HG02938 (cell line): ENCODE results near the gene FBXO46.
"Not testable (repeated sequence)": the region's sequence is repeated elsewhere in the genome, so short reads cannot be mapped to it uniquely, and the experiment has no call there.

Source experiments
- ATAC-seq: cut with Tn5 transposase; IDR thresholded peaks from one replicate; pipeline ENCODE4 v1.9.1; 2021; ENCODE audit warnings: mild to moderate bottlenecking, moderate library complexity; ENCODE audit not compliant: unreplicated experiment

The FBXO46 gene

DNA sequence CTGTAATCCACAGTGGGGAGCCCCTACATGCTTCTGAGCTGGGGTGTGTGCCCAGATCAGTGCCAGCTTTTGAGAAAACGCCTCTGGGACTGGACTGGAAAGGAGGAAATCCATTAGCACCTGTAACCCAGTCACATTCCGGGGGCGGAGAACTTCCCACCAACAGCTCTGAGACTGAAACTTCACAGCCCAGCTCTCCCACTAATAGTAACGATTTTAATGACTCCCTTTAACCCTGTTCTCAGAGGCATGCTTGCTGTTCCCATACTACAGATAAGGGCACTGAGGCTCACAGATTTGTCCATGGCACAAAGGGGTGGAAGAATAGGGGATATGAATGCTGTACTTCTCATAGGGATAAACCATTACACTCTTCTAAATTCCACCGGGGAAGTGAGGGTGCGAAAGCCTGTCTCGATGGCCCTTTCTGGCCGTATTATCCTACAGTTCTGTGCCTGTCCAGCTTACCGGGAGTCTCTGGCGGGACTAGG is 851 bp downstream of the FBXO46 start:
- no peak for ATAC-seq

DNA sequence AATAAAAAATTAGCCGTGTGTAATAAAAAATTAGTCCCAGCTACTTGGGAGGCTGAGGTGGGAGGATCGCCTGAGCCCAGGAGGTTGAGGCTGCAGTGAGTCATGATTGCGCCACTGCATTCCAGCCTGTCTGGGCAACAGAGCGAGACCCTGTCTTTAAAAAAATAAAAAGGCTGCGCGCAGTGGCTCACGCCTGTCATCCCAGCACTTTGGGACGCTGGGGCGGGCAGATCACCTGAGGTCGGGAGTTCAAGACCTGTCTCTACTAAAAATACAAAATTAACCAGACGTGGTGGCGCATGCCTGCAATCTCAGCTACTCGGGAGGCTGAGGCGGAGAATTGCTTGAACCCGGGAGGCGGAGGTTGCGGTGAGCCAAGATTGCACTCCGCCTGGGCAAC is 2.0 kb downstream of the FBXO46 start:
- ATAC-seq: not testable (repeated sequence)

DNA sequence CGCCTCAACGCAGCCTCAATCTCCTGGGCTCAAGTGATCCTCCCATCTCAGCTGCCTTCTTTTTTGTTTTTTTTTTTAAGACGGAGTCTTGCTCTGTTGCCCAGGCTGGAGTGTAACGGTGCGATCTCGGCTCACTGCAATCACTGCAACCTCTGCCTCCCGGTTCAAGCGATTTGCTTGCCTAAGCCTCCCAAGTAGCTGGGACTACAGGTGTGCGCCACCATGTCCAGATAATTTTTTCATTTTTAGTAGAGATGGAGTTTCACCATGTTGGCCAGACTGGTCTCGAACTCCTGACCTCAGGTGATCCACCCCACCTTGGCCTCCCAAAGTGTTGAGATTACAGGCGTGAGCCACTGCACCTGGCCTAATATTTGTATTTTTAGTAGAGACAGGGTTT is 10.6 kb downstream of the FBXO46 start:
- not testable (repeated sequence) for ATAC-seq

DNA sequence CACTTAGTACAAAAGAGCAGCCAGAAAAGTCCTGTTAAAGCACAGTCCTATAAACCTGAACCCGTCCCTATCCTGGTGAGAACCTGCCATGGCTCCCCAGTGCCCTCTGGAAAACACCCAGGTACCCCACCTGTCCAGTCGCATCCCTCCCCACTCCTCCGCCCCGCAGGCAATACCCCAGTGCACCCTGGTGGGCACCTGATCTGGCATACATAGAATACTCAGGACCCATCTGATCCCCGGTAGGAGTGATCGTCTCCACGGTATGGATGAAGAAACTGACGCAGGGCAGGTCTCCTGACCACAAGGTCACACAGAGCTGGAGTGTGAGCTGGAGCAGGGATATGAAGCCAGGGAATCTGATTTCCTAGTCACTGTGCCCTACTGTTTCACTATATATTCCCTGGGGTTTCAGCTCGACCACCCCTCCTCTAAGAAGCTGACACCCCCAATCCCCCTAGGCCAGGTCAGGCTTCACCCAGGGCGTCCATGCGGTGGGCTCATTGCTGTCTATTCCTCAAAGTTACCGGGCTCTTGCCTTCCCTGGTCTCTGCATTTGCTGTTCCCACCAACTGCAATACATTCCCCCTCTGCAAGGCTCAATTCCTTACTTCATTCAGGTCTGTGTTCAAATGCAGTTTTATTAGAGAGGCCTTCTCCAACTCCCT is 12.6 kb downstream of the FBXO46 start:
- no peak for ATAC-seq

DNA sequence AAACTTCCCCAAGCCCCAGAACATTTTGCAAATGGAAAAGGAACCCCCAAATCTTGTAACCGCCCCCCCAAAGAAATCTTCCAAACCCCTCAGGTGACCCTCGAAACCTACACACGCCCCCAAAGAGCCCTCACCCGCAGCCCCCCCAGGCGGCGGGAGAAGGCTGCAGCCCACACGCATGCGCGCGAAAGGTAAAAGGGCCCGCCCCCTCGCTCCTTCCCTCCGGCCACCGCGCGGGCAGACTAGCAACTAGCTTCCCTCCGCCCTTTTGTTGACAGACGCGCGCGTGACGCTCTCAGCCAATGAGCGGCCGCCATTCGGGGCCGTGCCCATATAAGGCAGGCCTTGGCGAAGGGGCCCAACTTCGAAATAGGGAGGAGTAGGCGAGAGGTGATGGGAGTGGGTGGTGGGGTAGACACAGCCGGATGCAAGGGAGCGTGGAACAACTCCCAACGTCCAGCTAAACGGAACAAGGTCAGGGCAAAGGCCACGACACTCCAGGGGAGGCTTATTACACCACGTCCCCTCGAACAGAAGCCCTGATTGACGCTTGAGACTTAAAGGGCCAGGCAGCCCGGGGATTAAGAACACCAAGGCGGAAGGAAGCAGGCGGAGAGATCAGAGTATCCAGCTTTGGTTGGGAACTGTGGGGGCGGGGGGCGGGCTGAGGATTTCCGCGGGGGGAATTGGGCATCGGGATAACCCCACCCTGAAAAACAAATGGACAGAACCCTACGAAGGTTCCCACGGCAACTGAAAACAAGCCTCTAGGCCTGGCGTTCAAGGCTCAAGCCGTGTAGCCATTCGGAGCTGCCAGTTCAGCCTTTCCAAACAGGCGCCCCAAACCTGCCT is 13.3 kb downstream of the FBXO46 start:
- ATAC-seq: peak; percentile 86

DNA sequence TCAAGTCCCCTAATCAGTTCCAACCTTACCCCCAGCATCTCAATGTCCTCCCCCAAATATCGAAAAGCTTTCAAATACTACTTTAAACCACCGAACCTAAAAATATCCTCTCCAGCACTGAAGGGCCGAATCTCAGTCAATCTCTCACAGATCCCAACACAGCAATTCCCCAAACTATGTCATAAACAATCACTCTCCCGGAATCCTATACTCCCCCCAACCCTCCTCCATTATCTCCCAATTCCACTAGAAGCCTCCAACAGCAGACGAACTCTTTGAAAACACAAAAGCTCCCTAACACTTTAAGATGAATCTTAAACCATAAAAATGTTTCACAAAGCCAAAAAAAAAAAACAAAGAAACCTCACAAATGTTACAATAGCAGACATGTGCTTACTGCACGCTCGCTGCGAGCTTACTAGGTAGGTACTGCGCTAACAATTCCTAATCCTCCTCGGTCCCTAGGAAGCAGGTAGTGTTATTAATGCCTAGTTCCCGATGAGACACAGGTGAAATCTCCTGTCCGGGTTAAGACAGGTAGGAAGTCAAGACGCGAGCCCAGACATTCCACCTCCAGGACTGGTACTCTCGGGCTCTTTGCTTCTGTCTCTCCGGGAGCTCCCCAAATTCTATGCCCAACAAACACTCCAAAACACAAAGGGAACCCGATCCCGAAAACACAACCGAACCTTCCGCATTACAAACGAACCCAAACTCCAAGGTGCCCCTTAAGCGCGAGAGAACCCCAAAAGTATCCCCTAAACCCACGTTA is 14.2 kb downstream of the FBXO46 start:
- ATAC-seq: no peak

DNA sequence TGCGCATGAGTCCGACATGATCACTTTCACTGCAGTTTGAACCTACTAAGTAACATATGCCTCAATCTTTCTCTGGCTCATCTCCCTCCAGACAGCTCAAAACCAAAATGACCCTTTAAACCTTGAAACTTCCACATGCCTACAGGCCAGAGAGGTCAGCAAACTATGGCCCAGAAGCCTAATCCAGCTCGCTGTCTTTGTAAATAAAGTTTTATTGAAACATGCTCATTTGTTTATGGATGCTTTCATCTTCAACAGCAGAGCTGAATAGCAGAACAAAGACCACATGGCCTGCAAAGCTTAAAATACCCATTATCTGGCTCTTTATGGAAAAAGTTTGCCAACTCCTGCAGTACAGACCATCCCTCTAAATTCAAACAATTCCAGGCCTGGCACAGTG is 15.6 kb downstream of the FBXO46 start:
- no peak for ATAC-seq

DNA sequence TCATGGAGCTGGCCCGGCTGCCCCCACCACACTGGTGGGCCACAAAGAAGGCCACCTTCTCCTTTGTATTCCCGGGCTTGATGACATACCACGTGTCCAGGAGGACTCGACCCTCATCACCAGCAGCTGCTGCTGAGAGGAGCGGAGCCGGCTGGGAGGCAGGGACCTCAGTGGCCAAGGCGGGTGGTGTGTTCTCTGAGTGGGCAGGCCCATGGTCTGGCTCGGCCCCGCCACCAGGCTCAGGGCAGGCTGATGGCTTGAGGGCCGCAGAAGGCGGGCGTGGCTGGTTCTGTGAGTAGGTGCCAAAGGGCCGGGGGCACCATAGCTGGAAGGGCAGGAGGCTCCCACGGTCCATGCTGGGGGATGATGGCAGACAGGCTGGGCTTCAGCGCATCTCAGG is 17.6 kb downstream of the FBXO46 start:
- ATAC-seq: no peak

DNA sequence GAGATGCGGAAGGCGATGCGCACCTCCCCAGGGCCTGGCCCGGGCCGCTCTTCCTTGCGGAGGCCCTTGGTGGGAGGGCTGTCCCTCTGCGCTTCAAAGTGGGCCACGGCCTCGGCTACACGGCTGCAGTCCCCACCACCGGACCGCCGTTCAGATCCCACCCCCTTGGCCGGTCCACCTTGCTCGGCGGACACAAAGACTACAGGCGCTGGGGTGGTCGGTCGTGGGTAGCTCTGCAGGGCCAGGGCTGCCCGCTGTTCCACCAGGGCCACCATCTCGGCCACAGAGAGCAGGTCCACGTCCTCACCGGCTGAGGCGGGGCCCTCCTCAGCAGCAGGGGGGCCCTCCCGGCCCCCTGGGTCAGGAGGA is 18.0 kb downstream of the FBXO46 start:
- no peak for ATAC-seq

DNA sequence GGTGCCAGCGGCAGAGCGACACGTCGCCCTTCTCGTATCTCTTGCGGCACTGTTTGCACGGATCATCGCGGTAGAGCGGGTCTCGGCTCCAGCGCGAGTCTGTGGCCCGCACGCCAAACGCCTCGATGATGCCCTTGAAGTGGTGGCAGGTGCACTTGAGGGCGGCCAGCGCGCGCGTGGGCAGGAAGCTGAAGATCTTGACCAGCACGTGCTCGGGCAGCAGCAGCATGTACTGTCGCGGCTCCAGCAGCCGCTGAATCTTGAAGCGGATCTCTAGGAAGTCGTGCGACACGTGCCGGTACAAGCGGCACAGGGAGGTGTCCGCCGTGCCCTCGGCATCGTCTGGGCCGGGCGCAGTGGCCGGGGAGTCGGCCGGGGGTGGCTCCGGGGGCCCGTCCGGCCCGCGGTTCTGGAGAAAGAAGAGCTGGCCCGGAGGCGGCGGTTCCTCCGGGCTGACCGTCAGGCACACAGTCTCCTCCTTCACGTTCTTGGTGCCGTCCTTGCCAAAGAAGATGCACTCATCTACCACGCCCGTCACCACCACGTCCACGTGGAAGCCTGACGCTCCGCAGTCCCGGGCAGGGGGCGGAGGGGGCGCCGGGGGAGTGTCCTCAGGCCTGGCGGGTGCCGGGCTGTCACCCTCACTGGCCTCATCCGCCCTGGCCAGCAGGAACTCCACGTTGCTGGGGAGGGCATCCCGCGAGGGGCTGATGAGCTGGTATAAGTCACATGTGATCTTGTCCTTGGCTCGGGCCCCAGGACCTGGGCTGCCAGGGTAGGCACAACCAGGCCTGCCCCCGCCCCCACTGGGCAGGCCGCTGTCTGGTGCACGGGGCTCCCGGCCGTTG is 18.6 kb downstream of the FBXO46 start:
- no peak for ATAC-seq

DNA sequence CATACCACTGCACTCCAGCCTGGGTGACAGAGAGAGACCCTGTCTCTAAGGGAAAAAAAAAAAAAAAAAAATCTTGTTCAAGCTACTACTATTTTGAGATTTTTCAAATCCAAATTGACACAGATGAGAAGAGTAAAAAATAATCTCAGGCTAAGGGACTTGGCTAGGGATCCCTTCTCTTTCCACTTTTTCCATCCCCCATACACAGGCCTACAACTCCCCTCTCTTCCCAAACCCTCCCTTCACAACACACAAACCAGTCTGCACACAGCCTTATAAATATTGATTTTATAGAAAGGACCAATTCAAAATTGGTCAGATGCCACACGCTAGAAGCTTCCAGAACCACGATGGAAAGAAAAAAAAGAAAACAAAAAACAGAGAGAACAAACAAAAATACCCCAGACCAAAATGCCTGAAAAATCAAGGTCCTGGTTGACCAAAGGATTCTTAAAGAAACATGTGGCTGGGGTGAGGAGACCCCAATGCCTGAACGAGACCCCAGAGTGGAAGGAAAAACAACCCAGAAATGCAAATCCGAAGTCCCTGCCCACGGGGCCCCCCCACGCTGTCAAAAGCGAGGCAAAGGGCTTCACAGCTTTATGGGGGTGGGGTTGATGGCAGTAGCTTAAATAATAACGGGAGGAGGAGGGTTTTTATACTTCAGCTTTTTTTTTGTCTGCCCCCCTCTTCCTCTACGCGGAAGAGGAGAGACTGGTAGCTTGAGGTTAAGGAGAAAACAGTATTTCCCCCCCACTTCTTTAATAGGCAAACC is 20.2 kb downstream of the FBXO46 start:
- no peak for ATAC-seq

DNA sequence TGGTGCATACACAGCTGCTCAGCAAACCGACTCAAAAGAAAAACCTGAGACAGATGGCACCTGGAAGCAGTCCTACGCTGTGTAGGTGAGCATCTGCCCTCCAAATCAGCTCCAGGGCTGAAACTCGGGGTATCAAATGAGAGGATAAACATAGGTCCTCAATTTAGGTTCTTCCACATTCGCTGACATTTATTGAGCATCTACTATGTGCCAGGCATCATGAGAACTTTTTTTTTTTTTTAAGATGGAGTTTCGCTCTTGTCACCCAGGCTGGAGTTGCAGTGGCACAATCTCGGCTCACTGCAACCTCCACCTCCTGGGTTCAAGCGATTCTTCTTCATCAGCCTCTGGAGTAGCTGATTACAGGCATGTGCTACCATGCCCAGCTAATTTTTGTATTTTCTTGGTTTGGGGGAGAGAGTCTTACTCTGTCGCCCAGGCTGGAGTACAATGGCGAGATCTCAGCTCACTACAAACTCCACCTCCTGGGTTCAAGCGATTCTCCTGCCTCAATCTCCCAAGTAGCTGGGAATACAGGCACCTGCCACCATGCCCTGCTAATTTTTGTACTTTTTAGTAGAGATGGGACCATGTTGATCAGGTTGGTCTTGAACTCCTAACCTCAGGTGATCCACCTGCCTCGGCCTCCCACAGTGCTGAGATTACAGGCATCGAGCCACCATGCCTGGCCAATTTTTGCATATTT is 24.8 kb downstream of the FBXO46 start:
- no peak for ATAC-seq

DNA sequence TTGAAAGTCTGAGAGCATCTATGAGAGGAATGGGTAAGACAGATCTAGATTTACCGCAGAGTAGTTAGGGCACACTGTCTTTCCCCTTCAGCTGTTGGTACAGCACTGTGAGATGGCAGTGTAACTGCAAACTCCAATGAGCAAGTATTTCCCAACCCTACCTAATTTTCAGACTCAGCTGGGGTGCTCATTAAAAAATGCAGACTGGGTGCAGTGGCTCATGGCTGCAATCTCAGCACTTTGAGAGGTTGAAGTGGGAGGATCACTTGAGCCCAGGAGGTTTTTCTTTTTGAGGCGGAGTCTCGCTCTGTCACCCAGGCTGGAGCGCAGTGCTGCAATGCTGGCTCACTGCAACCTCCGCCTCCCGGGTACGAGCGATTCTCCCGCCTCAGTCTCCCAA is 25.6 kb downstream of the FBXO46 start:
- ATAC-seq: no peak

DNA sequence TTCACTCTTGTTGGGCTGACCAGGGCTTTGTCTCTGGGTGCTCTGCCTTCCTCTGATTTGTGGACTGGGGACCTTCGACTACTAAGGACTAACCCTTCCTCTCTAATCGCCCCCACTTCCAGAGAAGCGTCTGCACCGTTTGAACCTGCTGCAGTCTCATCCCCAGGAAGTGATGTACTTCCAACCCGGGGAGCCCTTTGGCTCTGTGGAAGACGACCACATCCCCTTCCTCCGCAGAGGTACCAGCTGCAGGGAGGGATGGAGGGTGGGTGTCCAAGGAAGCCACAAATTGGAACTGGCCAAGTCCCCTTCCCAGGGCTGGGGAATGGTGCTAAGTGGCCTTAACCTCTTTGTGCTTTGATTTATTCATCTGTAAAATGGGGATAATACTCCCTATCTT is 29.0 kb downstream of the FBXO46 start:
- ATAC-seq: no peak

DNA sequence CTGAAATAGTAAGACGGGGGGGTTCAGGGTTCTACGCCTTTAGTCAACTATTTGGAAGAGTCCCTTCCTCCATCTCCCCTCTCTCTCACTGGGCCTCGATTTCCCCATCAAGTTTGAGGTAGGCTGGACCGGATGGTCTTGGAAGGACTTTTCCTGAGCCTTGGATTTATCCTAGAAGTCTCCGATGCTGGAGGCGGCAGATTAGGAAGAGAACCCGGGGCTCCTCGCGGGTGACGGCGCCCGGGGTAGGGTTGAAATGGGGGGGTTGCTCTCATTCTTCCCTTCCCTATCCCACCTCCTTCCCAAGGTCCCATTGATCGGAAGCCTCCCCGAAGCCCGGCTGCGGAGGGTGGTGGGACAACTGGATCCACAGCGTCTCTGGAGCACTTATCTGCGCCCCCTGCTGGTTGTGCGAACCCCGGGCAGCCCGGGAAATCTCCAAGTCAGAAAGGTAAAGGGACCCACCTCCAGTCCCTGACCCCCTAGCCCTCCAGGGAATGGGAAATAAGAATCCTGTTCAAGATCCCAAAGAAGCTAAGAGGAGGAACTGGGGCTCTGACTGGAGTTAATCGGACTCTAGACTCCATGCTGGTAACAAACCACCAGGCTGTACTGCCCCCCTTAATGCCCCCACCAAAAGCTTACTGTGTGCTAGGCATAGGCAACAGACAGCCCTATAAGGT is 37.4 kb downstream of the FBXO46 start:
- ATAC-seq: no peak

DNA sequence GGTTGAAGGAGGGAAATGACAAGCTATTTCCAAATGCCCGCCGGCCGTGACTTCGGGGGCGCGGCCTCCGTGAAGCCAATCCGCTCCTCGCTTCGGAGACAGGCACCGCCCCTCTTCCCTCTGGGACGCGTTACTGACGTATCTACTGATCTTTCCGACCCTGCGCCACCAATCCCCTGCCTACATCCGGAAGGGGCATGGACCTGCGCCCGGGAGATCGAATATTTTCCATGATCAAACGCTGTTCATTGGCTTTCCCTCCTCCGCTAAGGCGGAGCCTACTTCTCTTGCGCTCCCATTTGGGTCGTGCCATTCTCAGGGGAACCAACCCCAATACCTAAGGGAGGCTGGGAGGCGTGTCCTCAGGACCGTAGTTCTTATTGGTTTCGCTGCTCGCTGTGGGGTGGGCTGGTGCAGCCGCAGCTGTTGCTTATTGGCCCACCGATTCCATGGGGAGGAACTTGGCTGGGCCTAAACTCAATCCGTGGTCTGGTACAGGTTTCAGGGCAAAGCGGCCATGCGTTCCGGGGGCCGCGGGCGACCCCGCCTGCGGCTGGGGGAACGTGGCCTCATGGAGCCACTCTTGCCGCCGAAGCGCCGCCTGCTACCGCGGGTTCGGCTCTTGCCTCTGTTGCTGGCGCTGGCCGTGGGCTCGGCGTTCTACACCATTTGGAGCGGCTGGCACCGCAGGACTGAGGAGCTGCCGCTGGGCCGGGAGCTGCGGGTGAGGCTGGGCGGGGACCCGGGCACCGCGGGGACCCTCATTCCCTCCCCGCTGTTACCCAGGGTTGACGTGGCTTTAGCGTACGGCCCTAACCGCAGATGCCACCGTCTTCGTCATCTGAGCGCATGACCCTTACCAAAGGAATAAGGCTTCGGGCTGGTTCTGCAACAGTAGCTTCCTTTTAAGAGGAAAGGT is 38.2 kb downstream of the FBXO46 start, which contains the start of gene QPCTL:
Gene QPCTL, plus strand, starts transcription at position 480 of the 919 bp plus-strand sequence. Its CDS starts 38 bp downstream, at position 518.
- peak; percentile 84 for ATAC-seq

DNA sequence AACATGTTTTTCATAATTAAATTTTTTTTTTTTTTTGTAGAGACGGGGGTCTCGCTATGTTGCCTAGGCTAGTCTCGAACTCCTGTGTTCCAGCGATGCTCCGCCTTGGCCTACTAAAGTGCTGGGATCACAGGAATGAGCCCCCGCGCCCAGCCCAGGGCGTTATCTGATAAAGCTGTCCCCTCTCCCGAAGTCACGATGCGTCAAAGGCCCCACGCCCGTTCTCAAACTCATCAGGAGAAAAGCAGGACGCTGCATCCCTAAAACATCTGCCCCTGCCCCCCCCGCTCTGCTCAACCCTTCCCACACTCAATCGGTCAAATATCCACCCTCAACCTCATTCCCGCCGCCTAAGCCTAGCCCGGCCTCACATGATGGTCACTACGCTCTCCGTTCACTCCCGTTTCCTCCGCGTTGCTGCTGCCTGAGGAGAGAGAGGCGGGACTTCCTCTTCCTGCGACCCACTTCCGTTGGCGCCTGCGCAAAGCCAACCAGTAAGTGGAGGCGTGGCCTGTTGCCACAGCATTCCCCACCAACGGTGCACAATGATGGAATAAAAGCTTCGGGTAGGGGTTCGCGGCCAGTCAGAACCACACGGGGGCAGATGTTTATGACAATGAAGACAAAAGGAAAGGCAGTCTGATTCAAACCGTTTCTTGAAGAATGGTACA is 39.0 kb downstream of the FBXO46 start, which contains the start of gene SNRPD2:
Gene SNRPD2, minus strand, starts transcription at position 438 of the 671 bp plus-strand sequence. Its CDS starts 65 bp downstream, at position 373.
- peak; percentile 56 for ATAC-seq
